B cell (primary cell): ENCODE results near the gene CCDC13. TPM values are rescaled to one million over a fixed set of nuclear protein-coding genes. Genes with fewer than 3 reads are reported as not detected.

ENCODE experiments used
- ATAC-seq: fragments of 200-7000 bp; cut with Tn5 transposase; one replicate; pipeline ENCODE4 v1.10.0; 2021; ENCODE audit warnings: low read depth, mild to moderate bottlenecking, moderate number of reproducible peaks, moderate library complexity
- CTCF ChIA-PET: fragments of 350-600 bp; sonication (Branson Sonifier 250); formaldehyde crosslinking; loops from one replicate; lab custom pipeline; 2021; ENCODE audit warnings: antibody characterized with exemption, inconsistent platforms; lab: Charles Lee
- POLR2A ChIA-PET: fragments of 350-600 bp; sonication (Branson Sonifier 250); formaldehyde crosslinking; loops from one replicate; lab custom pipeline; 2021; ENCODE audit warnings: antibody characterized with exemption; lab: Charles Lee
- DNase-seq: peaks from one replicate; pipeline ENCODE4 v3.0.0; 2013
- H2AFZ ChIP-seq: 2 replicates; pipeline ENCODE4 v1.6.1; 2012; ENCODE audit warnings: mild to moderate bottlenecking, low read depth, low read length; ENCODE audit not compliant: insufficient read depth, poor library complexity, severe bottlenecking
- H3K27ac ChIP-seq, 2 donors: 1 replicate in 1 of 2; 2 replicates in 1 of 2; pipeline ENCODE4 v1.5.1; 2012 to 2013; ENCODE audit warnings: low read length in 2 of 2, mild to moderate bottlenecking in 2 of 2, moderate library complexity in 1 of 2
- H3K27me3 ChIP-seq, 4 experiments: fragments of 200-600 bp in 1 of 4; sonication (generic) in 1 of 4; replicated peaks in 1 of 4; 1 replicate in 2 of 4; 2 replicates in 2 of 4; pipeline versions ENCODE4 v1.6.1 to v1.7.0; 2013 to 2016; ENCODE audit warnings: low read length in 3 of 4, mild to moderate bottlenecking in 2 of 4, mixed read lengths in 1 of 4, moderate library complexity in 1 of 4; ENCODE audit not compliant: insufficient read depth in 4 of 4, control insufficient read depth in 3 of 4; ENCODE audit errors: control extremely low read depth in 1 of 4
- H3K36me3 ChIP-seq, 2 experiments: replicated peaks in 1 of 2; 1 replicate in 1 of 2; 2 replicates in 1 of 2; pipeline versions ENCODE4 v1.6.1 to v1.7.1; 2013; ENCODE audit warnings: low read length in 1 of 2; ENCODE audit not compliant: insufficient read depth in 2 of 2, control insufficient read depth in 1 of 2; ENCODE audit errors: control extremely low read depth in 1 of 2, extremely low read depth in 1 of 2
- H3K4me1 ChIP-seq, 2 donors: fragments of 200-600 bp in 1 of 2; sonication (generic) in 1 of 2; 1 replicate in 1 of 2; 2 replicates in 1 of 2; pipeline versions ENCODE4 v1.5.1 to v1.6.1; 2013 to 2017; ENCODE audit warnings: low read length in 2 of 2; ENCODE audit not compliant: control insufficient read depth in 2 of 2, insufficient read depth in 2 of 2
- H3K4me2 ChIP-seq: replicated peaks from 2 replicates; pipeline ENCODE3; 2012; ENCODE audit warnings: mild to moderate bottlenecking, low read depth, low read length; ENCODE audit not compliant: poor library complexity, severe bottlenecking
- H3K4me3 ChIP-seq, 5 experiments: fragments of 200-600 bp in 1 of 5; sonication (generic) in 1 of 5; 1 replicate in 3 of 5; 2 replicates in 2 of 5; pipeline versions ENCODE4 v1.5.1 to v1.7.0; 2011 to 2016; ENCODE audit warnings: low read length in 4 of 5, mild to moderate bottlenecking in 4 of 5, low read depth in 2 of 5, control low read depth in 1 of 5, moderate library complexity in 1 of 5; ENCODE audit not compliant: insufficient read depth in 1 of 5; ENCODE audit errors: control extremely low read depth in 1 of 5, extremely low read depth in 1 of 5
- H3K79me2 ChIP-seq: fragments of 200-600 bp; sonication (generic); one replicate; pipeline ENCODE4 v1.6.0; 2016; ENCODE audit warnings: low read length; ENCODE audit not compliant: control insufficient read depth, insufficient read depth
- H3K9ac ChIP-seq: fragments of 200-600 bp; sonication (generic); 2 replicates; pipeline ENCODE4 v1.6.1; 2017; ENCODE audit warnings: mild to moderate bottlenecking, low read length, moderate library complexity
- H3K9me3 ChIP-seq, 3 donors: one replicate each; pipeline versions ENCODE4 v1.6.1 to v1.7.1; 2013; ENCODE audit warnings: low read length in 2 of 3; ENCODE audit not compliant: control insufficient read depth in 2 of 3, insufficient read depth in 1 of 3; ENCODE audit errors: control extremely low read depth in 1 of 3
- H4K20me1 ChIP-seq: 2 replicates; pipeline ENCODE4 v1.6.0; 2012; ENCODE audit warnings: mild to moderate bottlenecking, low read length; ENCODE audit not compliant: insufficient read depth, control insufficient read depth, poor library complexity, severe bottlenecking
- H3K27ac Mint-ChIP-seq: one replicate; pipeline ENCODE4 v1.8.0; 2021; ENCODE audit warnings: mixed read lengths
- H3K27me3 Mint-ChIP-seq: one replicate; pipeline ENCODE4 v1.8.0; 2021; ENCODE audit warnings: mixed read lengths
- H3K4me1 Mint-ChIP-seq: one replicate; pipeline ENCODE4 v1.8.0; 2021; ENCODE audit warnings: mixed read lengths
- H3K4me3 Mint-ChIP-seq: one replicate; pipeline ENCODE4 v1.8.0; 2021; ENCODE audit warnings: mixed read lengths
- H3K9me3 Mint-ChIP-seq: one replicate; pipeline ENCODE4 v1.8.0; 2022; ENCODE audit warnings: mixed read lengths; ENCODE audit not compliant: insufficient read depth
- CTCF ChIP-seq: fragments of 200-600 bp; IDR thresholded peaks from one replicate; pipeline ENCODE4 v1.8.0; 2022; ENCODE audit warnings: antibody characterized with exemption, mild to moderate bottlenecking
- EZH2 ChIP-seq: IDR thresholded peaks from 2 replicates; pipeline ENCODE4 v1.6.1; 2012; ENCODE audit warnings: borderline replicate concordance, low read depth, mild to moderate bottlenecking, moderate library complexity, low read length; ENCODE audit not compliant: insufficient read depth, poor library complexity, severe bottlenecking
- WGBS: methylation state at CpG from one replicate; pipeline ENCODE4 v1.1.5; 2013; ENCODE audit warnings: missing lambda C conversion rate; ENCODE audit not compliant: insufficient coverage; 5-methylcytosine and 5-hydroxymethylcytosine counted together
- intact Hi-C: fragments of 100-400 bp; cut with micrococcal nuclease; formaldehyde crosslinking; loops from one replicate; pipeline ENCODE4 v1.10.0; 2022
- polyA plus RNA-seq: library from polyadenylated mRNA; depleted of rRNA; stranded (reverse); fragments of >200 nt; gene quantifications from 2 replicates; pipeline ENCODE4 v1.2.3, GENCODE V29; 2012
- total RNA-seq, 2 donors: library from RNA; stranded (reverse); fragments of 120-200 nt in 1 of 2; gene quantifications; 1 replicate in 1 of 2; 2 replicates in 1 of 2; pipeline versions ENCODE4 v1.2.3 to v1.2.4, GENCODE V29; 2013 to 2022

CCDC13 gene
- total and polyA plus RNA-seq, 2 donors (not counting 1 experiment from before 2014, with no cell fraction given) = 1.5 to 1.9 TPM

GRCh38 chr3:42729404-42730145 lies 43.5 kb downstream of the CCDC13 start:
- no peak for TF ChIP-seq EZH2
- no peak for TF ChIP-seq CTCF
- H3K27me3 ChIP-seq = no peaks in the 10 kb centered on the region
- H3K9ac ChIP-seq = no peak overlapping the region
- peak overlapping the region; percentile 53 for H3K27ac Mint-ChIP-seq
- no peaks in the 10 kb centered on the region for H3K4me1 Mint-ChIP-seq
- H3K27ac ChIP-seq = no peak overlapping the region
- no peak overlapping the region for H3K4me3 ChIP-seq
- WGBS = 94% methylated on average over 6 of the region's 6 CpGs
- POLR2A ChIA-PET = no interaction called here
- H3K4me1 ChIP-seq = no peaks in the 10 kb centered on the region
- intact Hi-C loops = no loop called here
- no peak overlapping the region for H3K4me3 Mint-ChIP-seq
- H2AFZ ChIP-seq = no peak overlapping the region
- H3K27me3 Mint-ChIP-seq = no peaks in the 10 kb centered on the region
- ATAC-seq = no peak
- no peak for DNase-seq
- no peak overlapping the region for H3K4me2 ChIP-seq
- CTCF ChIA-PET = no interaction called here
- H3K9me3 Mint-ChIP-seq = no peaks in the 10 kb centered on the region
- no peaks in the 10 kb centered on the region for H3K79me2 ChIP-seq
- H3K36me3 ChIP-seq = no peaks in the 10 kb centered on the region
- no peaks in the 10 kb centered on the region for H4K20me1 ChIP-seq
- H3K9me3 ChIP-seq = no peaks in the 10 kb centered on the region

GRCh38 chr3:42728668-42729364 lies 44.2 kb downstream of the CCDC13 start:
- no CpG with 5 or more reads among the region's 3 CpGs for WGBS
- ChIA-PET CTCF (no interaction called here), POLR2A (no interaction called here)

More at GRCh38 chr3:42728668-42729364, 44.2 kb downstream of the CCDC13 start:
- H3K27me3 ChIP-seq = no peaks in the 10 kb centered on the region
- no peaks in the 10 kb centered on the region for H3K79me2 ChIP-seq
- no peak overlapping the region for H3K4me3 ChIP-seq
- no peak overlapping the region for H2AFZ ChIP-seq
- Mint-ChIP-seq H3K4me1 (no peaks in the 10 kb centered on the region), H3K27ac (no peak overlapping the region), H3K9me3 (no peaks in the 10 kb centered on the region), H3K27me3 (peaks cover 6% of the 10 kb centered on the region), H3K4me3 (no peak overlapping the region)
- intact Hi-C loops = no loop called here
- TF ChIP-seq CTCF (no peak), EZH2 (no peak)
- H3K27ac ChIP-seq = no peak overlapping the region
- no peak overlapping the region for H3K4me2 ChIP-seq
- no peaks in the 10 kb centered on the region for H3K36me3 ChIP-seq
- H3K9me3 ChIP-seq = no peaks in the 10 kb centered on the region
- no peaks in the 10 kb centered on the region for H4K20me1 ChIP-seq
- H3K4me1 ChIP-seq = no peaks in the 10 kb centered on the region
- DNase-seq = no peak
- no peak overlapping the region for H3K9ac ChIP-seq
- no peak for ATAC-seq
